SK-N-SH (cell line): Measurements from ENCODE around the gene PLOD3. TPM values are rescaled to one million over a fixed set of nuclear protein-coding genes. Genes with fewer than 3 reads are reported as not detected.

Experiments used
- CTCF ChIA-PET: fragments of 300-600, 350-600 bp; formaldehyde crosslinking; extraction: SDS; loops from one replicate; lab custom pipeline; 2021; lab: Yijun Ruan, JAX
- POLR2A ChIA-PET: fragments of 350-600 bp; sonication (Branson Sonifier 250); formaldehyde crosslinking; extraction: SDS; loops from one replicate; lab custom pipeline; 2020; ENCODE audit warnings: antibody characterized with exemption, inconsistent platforms; lab: Yijun Ruan, JAX
- DNase-seq: peaks from one replicate; pipeline ENCODE4 v3.0.0; 2012
- H2AFZ ChIP-seq: fragments of 200-600 bp; sonication (generic); 2 replicates; pipeline ENCODE4 v1.8.1; 2016; ENCODE audit warnings: antibody characterized with exemption, mild to moderate bottlenecking, low read depth
- H3F3A ChIP-seq: fragments of 200-600 bp; sonication (generic); replicated peaks from 2 replicates; pipeline ENCODE3; 2016; ENCODE audit warnings: antibody characterized with exemption, mild to moderate bottlenecking; ENCODE audit not compliant: insufficient read depth
- H3K27ac ChIP-seq, 2 experiments: fragments of 200-500 bp in 1 of 2; fragments of 200-600 bp in 1 of 2; sonication (Bioruptor generic) in 1 of 2; sonication (generic), shearing (Covaris generic) in 1 of 2; 2 replicates each; pipeline versions ENCODE4 v1.5.1 to v1.6.1; 2014 to 2016; ENCODE audit warnings: low read depth in 2 of 2, inconsistent platforms in 1 of 2, low read length in 1 of 2, mild to moderate bottlenecking in 1 of 2, mixed read lengths in 1 of 2
- H3K27me3 ChIP-seq: fragments of 200-600 bp; sonication (generic), shearing (Covaris generic); 2 replicates; pipeline ENCODE4 v1.6.1; 2016; ENCODE audit warnings: mixed run types; ENCODE audit not compliant: insufficient read depth
- H3K36me3 ChIP-seq, 2 experiments: fragments of 200-500 bp in 1 of 2; fragments of 200-600 bp in 1 of 2; sonication (Bioruptor generic) in 1 of 2; sonication (generic) in 1 of 2; replicated peaks in 1 of 2; 2 replicates each; pipeline versions ENCODE3 to v1.5.1; 2014 to 2016; ENCODE audit warnings: low read length in 1 of 2, mild to moderate bottlenecking in 1 of 2; ENCODE audit not compliant: insufficient read depth in 2 of 2, control insufficient read depth in 1 of 2
- H3K4me1 ChIP-seq, 2 experiments: fragments of 200-500 bp in 1 of 2; fragments of 200-600 bp in 1 of 2; sonication (Bioruptor generic) in 1 of 2; sonication (generic), shearing (Covaris generic) in 1 of 2; 2 replicates each; pipeline versions ENCODE4 v1.5.1 to v1.6.1; 2014 to 2016; ENCODE audit warnings: low read depth in 1 of 2, low read length in 1 of 2, mixed run types in 1 of 2; ENCODE audit not compliant: insufficient read depth in 2 of 2, control insufficient read depth in 1 of 2
- H3K4me2 ChIP-seq: fragments of 200-600 bp; sonication (generic), shearing (Covaris generic); 2 replicates; pipeline ENCODE4 v1.6.1; 2017; ENCODE audit warnings: mixed run types
- H3K4me3 ChIP-seq, 2 experiments: fragments of 200-500 bp in 1 of 2; fragments of 200-600 bp in 1 of 2; sonication (Bioruptor generic) in 1 of 2; sonication (generic), shearing (Covaris generic) in 1 of 2; 2 replicates each; pipeline versions ENCODE4 v1.5.1 to v1.8.1; 2014 to 2016; ENCODE audit warnings: low read depth in 2 of 2, inconsistent platforms in 1 of 2, low read length in 1 of 2, mild to moderate bottlenecking in 1 of 2, mixed read lengths in 1 of 2, moderate library complexity in 1 of 2
- H3K79me2 ChIP-seq: fragments of 200-600 bp; sonication (generic); 2 replicates; pipeline ENCODE4 v1.8.1; 2017; ENCODE audit warnings: mild to moderate bottlenecking; ENCODE audit not compliant: insufficient read depth
- H3K9ac ChIP-seq: fragments of 200-600 bp; sonication (generic); 2 replicates; pipeline ENCODE4 v1.6.1; 2017; ENCODE audit warnings: mixed run types
- H3K9me2 ChIP-seq: fragments of 200-600 bp; sonication (generic); 2 replicates; pipeline ENCODE4 v1.6.1; 2017; ENCODE audit warnings: mixed run types
- H3K9me3 ChIP-seq: fragments of 200-600 bp; sonication (generic); 2 replicates; pipeline ENCODE4 v1.6.1; 2017; ENCODE audit warnings: mixed run types, mild to moderate bottlenecking, moderate library complexity
- H4K20me1 ChIP-seq: fragments of 200-600 bp; sonication (generic); 2 replicates; pipeline ENCODE4 v1.6.1; 2017; ENCODE audit warnings: mild to moderate bottlenecking, mixed run types; ENCODE audit not compliant: insufficient read depth
- CHD2 ChIP-seq: fragments of 150-350 bp; IDR thresholded peaks from 2 replicates; pipeline ENCODE4 v1.6.1; 2018; ENCODE audit warnings: low read length; ENCODE audit not compliant: partially characterized antibody
- CTCF ChIP-seq: fragments of 200-600 bp; sonication (generic); IDR thresholded peaks from 2 replicates; pipeline ENCODE4 v1.6.1; 2017; ENCODE audit warnings: antibody characterized with exemption, mild to moderate bottlenecking, moderate library complexity
- EP300 ChIP-seq, 2 experiments: IDR thresholded peaks; 2 replicates each; pipeline versions ENCODE4 v1.4.0 to v1.6.1; 2012; ENCODE audit warnings: borderline replicate concordance in 1 of 2, low read depth in 1 of 2, low read length in 1 of 2
- EZH2phosphoT487 ChIP-seq: fragments of 200-600 bp; sonication (generic); IDR thresholded peaks from 2 replicates; pipeline ENCODE4 v1.6.1; 2017; ENCODE audit warnings: low read depth, mixed run types, mild to moderate bottlenecking, antibody characterized with exemption, moderate library complexity, borderline replicate concordance
- GABPA ChIP-seq: IDR thresholded peaks from 2 replicates; pipeline ENCODE4 v1.4.0; 2012; ENCODE audit warnings: low read depth, mild to moderate bottlenecking
- IRF3 ChIP-seq: fragments of 150-350 bp; IDR thresholded peaks from 2 replicates; pipeline ENCODE4 v1.6.1; 2016; ENCODE audit warnings: mild to moderate bottlenecking, low read depth, low read length
- JUND ChIP-seq: IDR thresholded peaks from 2 replicates; pipeline ENCODE4 v1.4.0; 2012
- MAX ChIP-seq: IDR thresholded peaks from 2 replicates; pipeline ENCODE4 v1.4.0; 2012; ENCODE audit warnings: low read depth
- MXI1 ChIP-seq: IDR thresholded peaks from 2 replicates; pipeline ENCODE4 v1.6.1; 2012; ENCODE audit warnings: mild to moderate bottlenecking, low read depth, low read length, improper control_type of control experiment
- NFIC ChIP-seq: IDR thresholded peaks from 2 replicates; pipeline ENCODE4 v1.4.0; 2012; ENCODE audit warnings: borderline replicate concordance
- PBX3 ChIP-seq: IDR thresholded peaks from 2 replicates; pipeline ENCODE4; 2012
- POLR2AphosphoS5 ChIP-seq: IDR thresholded peaks from 2 replicates; pipeline ENCODE4 v1.6.1; 2012; ENCODE audit warnings: low read depth, low read length
- REST ChIP-seq: IDR thresholded peaks from 2 replicates; pipeline ENCODE4 v1.6.1; 2012; ENCODE audit warnings: mild to moderate bottlenecking, low read depth, low read length, moderate library complexity
- RFX5 ChIP-seq: IDR thresholded peaks from 2 replicates; pipeline ENCODE4 v1.6.1; 2012; ENCODE audit warnings: mild to moderate bottlenecking, improper control_type of control experiment, low read length
- SMC3 ChIP-seq: IDR thresholded peaks from 2 replicates; pipeline ENCODE4 v1.6.1; 2012; ENCODE audit warnings: low read depth, low read length, improper control_type of control experiment
- TCF12 ChIP-seq: IDR thresholded peaks from 2 replicates; pipeline ENCODE4 v1.4.0; 2012
- USF1 ChIP-seq: IDR thresholded peaks from 2 replicates; pipeline ENCODE4 v1.4.0; 2012; ENCODE audit warnings: low read depth, borderline replicate concordance
- USF2 ChIP-seq: fragments of 150-350 bp; IDR thresholded peaks from 2 replicates; pipeline ENCODE4 v1.6.1; 2017; ENCODE audit warnings: antibody characterized with exemption, low read length, low read depth, borderline replicate concordance
- YY1 ChIP-seq: IDR thresholded peaks from 2 replicates; pipeline ENCODE4 v1.4.0; 2012; ENCODE audit warnings: low read depth, mild to moderate bottlenecking
- ZBTB33 ChIP-seq: IDR thresholded peaks from 2 replicates; pipeline ENCODE4 v1.4.0; 2012; ENCODE audit warnings: low read depth, borderline replicate concordance
- WGBS: methylation state at CpG from one replicate; pipeline ENCODE4 v1.1.6; 2017; ENCODE audit warnings: low lambda C conversion rate; 5-methylcytosine and 5-hydroxymethylcytosine counted together
- polyA plus RNA-seq, 3 experiments: library from polyadenylated mRNA; depleted of rRNA; stranded (reverse); fragments of >200 nt; gene quantifications; 2 replicates each; pipeline ENCODE4 v1.2.3, GENCODE V29; 2012

The PLOD3 gene
- polyA plus RNA-seq, 1 of the 3 experiments (the other 2 are of a cell fraction): 276 TPM

GRCh38 chr7:101245147-101245668 lies 27.8 kb upstream of the PLOD3 start:
- Histone ChIP-seq H3K4me2 (peak overlapping the region; percentile 98), H3K36me3 (peaks cover 10 to 54% of the 10 kb centered on the region in 2 experiments), H3K4me1 (peaks cover 7 to 14% of the 10 kb centered on the region in 2 experiments; a peak in 1 of 4 replicates), H3K9me3 (no peaks in the 10 kb centered on the region), H3K9ac (peak overlapping the region; percentile 68), H2AFZ (peak overlapping the region; percentile 73), H3K27ac (peak overlapping the region; percentile 80 to 93; a peak in 3 of 4 replicates), H3K27me3 (no peaks in the 10 kb centered on the region), H3F3A (peaks cover 8% of the 10 kb centered on the region), H3K79me2 (peaks cover 89% of the 10 kb centered on the region), H3K4me3 (peak overlapping the region; percentile 77 to 89), H3K9me2 (no peaks in the 10 kb centered on the region), H4K20me1 (peaks cover 28% of the 10 kb centered on the region)
- WGBS: 22% methylated on average over 32 of the region's 32 CpGs
- no peak for DNase-seq
- ChIA-PET POLR2A (interaction anchor here (0.6 to 2.2 kb wide), 6 partner anchors 10 to 87 kb away, joined by 3 to 38 read pairs (median 5); partner anchors contain the start of genes PLOD3, VGF and ZNHIT1), CTCF (interaction anchor here (0.7 to 6.0 kb wide), 22 partner anchors 13 to 355 kb away, joined by 3 to 66 read pairs (median 6); partner anchors contain the start of genes IFT22, NAT16, PLOD3 and UFSP1)
- no peak; the same call in 1 of the 2 replicates for TF ChIP-seq REST
- TF ChIP-seq USF1: peak; percentile 78; the same call in 1 of the 2 replicates
- no peak for TF ChIP-seq CTCF
- peak; percentile 3; the same call in 1 of the 2 replicates for TF ChIP-seq MAX
- no peak for TF ChIP-seq YY1
- no peak for TF ChIP-seq ZBTB33
- no peak for TF ChIP-seq EP300 (IDR thresholded peaks at IDR 0.05; ENCODE audit: borderline replicate concordance in 1 of 2, low read depth in 1 of 2, low read length in 1 of 2)
- TF ChIP-seq PBX3: no peak
- TF ChIP-seq NFIC: no peak
- TF ChIP-seq RFX5: no peak
- no peak for TF ChIP-seq CHD2
- TF ChIP-seq SMC3: no peak
- no peak for TF ChIP-seq GABPA
- peak; percentile 83 for TF ChIP-seq MXI1
- no peak for TF ChIP-seq JUND
- peak; percentile 35 for TF ChIP-seq POLR2AphosphoS5
- no peak for TF ChIP-seq IRF3
- TF ChIP-seq USF2: peak; percentile 20; the same call in 1 of the 2 replicates
- TF ChIP-seq TCF12: no peak
- TF ChIP-seq EZH2phosphoT487: no peak
